Embryonic facial prominence (tissue), 1 donor: Measurements from ENCODE around the gene SKP2.

Experiments
- DNase-seq: peaks from one replicate; pipeline ENCODE4 v3.0.0-alpha.2; 2016; ENCODE audit errors: extremely low spot score

Gene SKP2

GRCh38 chr5:36199620-36200019 lies 47.7 kb downstream of the SKP2 start:
- no peak for DNase-seq

- DNase-seq = no peak
Observed at GRCh38 chr5:36200513-36200912, 48.6 kb downstream of the SKP2 start.

- DNase-seq = no peak
Observed at GRCh38 chr5:36202521-36202961, 50.6 kb downstream of the SKP2 start.

- no peak for DNase-seq
Observed at GRCh38 chr5:36205329-36205728, 53.4 kb downstream of the SKP2 start.

- DNase-seq = no peak
Observed at GRCh38 chr5:36206913-36207312, 55.0 kb downstream of the SKP2 start.

GRCh38 chr5:36208786-36209185 lies 56.9 kb downstream of the SKP2 start:
- no peak for DNase-seq

- no peak for DNase-seq
Observed at GRCh38 chr5:36209664-36210063, 57.8 kb downstream of the SKP2 start.

GRCh38 chr5:36214436-36214835 lies 62.5 kb downstream of the SKP2 start:
- no peak for DNase-seq

- DNase-seq = no peak
Observed at GRCh38 chr5:36215910-36216309, 64.0 kb downstream of the SKP2 start.

GRCh38 chr5:36217567-36217966 lies 65.7 kb downstream of the SKP2 start:
- DNase-seq = no peak

GRCh38 chr5:36217988-36218387 lies 66.1 kb downstream of the SKP2 start:
- DNase-seq = no peak

- no peak for DNase-seq
Observed at GRCh38 chr5:36222620-36223019, 70.7 kb downstream of the SKP2 start.

GRCh38 chr5:36227046-36227445 lies 75.1 kb downstream of the SKP2 start:
- no peak for DNase-seq

- DNase-seq = no peak
Observed at GRCh38 chr5:36228505-36228904, 76.6 kb downstream of the SKP2 start.

- no peak for DNase-seq
Observed at GRCh38 chr5:36230151-36230790, 78.4 kb downstream of the SKP2 start.

GRCh38 chr5:36232533-36232932 lies 80.6 kb downstream of the SKP2 start:
- no peak for DNase-seq
